Tibial nerve (tissue), 4 donors: ENCODE measurements around the gene AMOTL1. TPM values are rescaled to one million over a fixed set of nuclear protein-coding genes. Genes with fewer than 3 reads are reported as not detected.

Experiments
- DNase-seq, 2 donors: peaks; one replicate each; pipeline ENCODE4 v3.0.0-alpha.2; 2019; ENCODE audit warnings: low spot score in 2 of 2
- H3K27ac ChIP-seq, 4 donors: fragments of 200-600 bp; sonication (generic) in 3 of 4; one replicate each; pipeline ENCODE4 v1.5.1; 2017 to 2019; ENCODE audit warnings: mild to moderate bottlenecking in 1 of 4
- H3K27me3 ChIP-seq, 2 donors: fragments of 200-600 bp; sonication (generic) in 1 of 2; one replicate each; pipeline versions ENCODE4 v1.5.1 to v1.6.0; 2017 to 2019
- H3K36me3 ChIP-seq, 3 donors: fragments of 200-600 bp; sonication (generic); one replicate each; pipeline ENCODE4 v1.5.1; 2018 to 2019
- H3K4me1 ChIP-seq, 4 donors: fragments of 200-600 bp; sonication (generic) in 3 of 4; one replicate each; pipeline ENCODE4 v1.5.1; 2017 to 2019
- H3K4me3 ChIP-seq, 4 donors: fragments of 200-600 bp; sonication (generic) in 3 of 4; one replicate each; pipeline ENCODE4 v1.5.1; 2017 to 2019; ENCODE audit warnings: mild to moderate bottlenecking in 1 of 4, moderate library complexity in 1 of 4
- H3K9me3 ChIP-seq, 4 donors: fragments of 200-600 bp; sonication (generic) in 3 of 4; one replicate each; pipeline ENCODE4 v1.5.1; 2017 to 2019
- EP300 ChIP-seq, 2 donors: sonication (generic); formaldehyde crosslinking; IDR thresholded peaks; one replicate each; pipeline ENCODE4 v1.6.1; 2017; ENCODE audit warnings: antibody characterized with exemption in 2 of 2, mild to moderate bottlenecking in 1 of 2
- POLR2A ChIP-seq, 2 donors: fragments of 450-650 bp; IDR thresholded peaks; one replicate each; pipeline ENCODE4 v1.6.1; 2017; ENCODE audit warnings: antibody characterized with exemption in 2 of 2, mild to moderate bottlenecking in 2 of 2, moderate library complexity in 2 of 2
- WGBS, 2 donors: methylation state at CpG; one replicate each; pipeline ENCODE4 v1.1.5; 2018; 5-methylcytosine and 5-hydroxymethylcytosine counted together
- total RNA-seq, 4 donors: library from RNA; depleted of rRNA; stranded (reverse); fragments of >200 nt; gene quantifications; one replicate each; pipeline ENCODE4 v1.1.0, GENCODE V29; 2016
- TF ChIP-seq, protein P1 (sequence below), 5 experiments: fragments of 200-600 bp in 3 of 5; fragments of 450-650 bp in 2 of 5; sonication (generic) in 3 of 5; IDR thresholded peaks; one replicate each; pipeline ENCODE4 v1.5.1; 2016 to 2019; ENCODE audit warnings: antibody characterized with exemption in 5 of 5, mild to moderate bottlenecking in 3 of 5, moderate library complexity in 2 of 5

The AMOTL1 gene
- total RNA-seq, 4 donors from 2014 or later = 46.5 to 58.0 (median 51.9) TPM

- no peak for TF ChIP-seq POLR2A (IDR thresholded peaks at IDR 0.05)
- no peaks in the 10 kb centered on the region for H3K27me3 ChIP-seq
- H3K27ac ChIP-seq = no peak overlapping the region
- no peak for DNase-seq
- H3K4me3 ChIP-seq = no peak overlapping the region
- H3K36me3 ChIP-seq = no peaks in the 10 kb centered on the region
- no peaks in the 10 kb centered on the region for H3K9me3 ChIP-seq
- 95 to 97% methylated on average over 2 of the region's 2 CpGs for WGBS, 2 donors
- peaks cover 0 to 17% (median 0%) of the 10 kb centered on the region in 4 donors for H3K4me1 ChIP-seq
Measured at GRCh38 chr11:94742665-94743064, 25.5 kb upstream of the AMOTL1 start.

- H3K9me3 ChIP-seq = no peaks in the 10 kb centered on the region
- no peaks in the 10 kb centered on the region for H3K27me3 ChIP-seq
- WGBS, 2 donors = 72 to 73% methylated on average over 3 of the region's 3 CpGs
- H3K36me3 ChIP-seq = no peaks in the 10 kb centered on the region
- H3K4me3 ChIP-seq = no peak overlapping the region
- TF ChIP-seq EP300 (IDR thresholded peaks at IDR 0.05) (no peak), POLR2A (IDR thresholded peaks at IDR 0.05) (no peak)
- TF ChIP-seq, protein P1, sequence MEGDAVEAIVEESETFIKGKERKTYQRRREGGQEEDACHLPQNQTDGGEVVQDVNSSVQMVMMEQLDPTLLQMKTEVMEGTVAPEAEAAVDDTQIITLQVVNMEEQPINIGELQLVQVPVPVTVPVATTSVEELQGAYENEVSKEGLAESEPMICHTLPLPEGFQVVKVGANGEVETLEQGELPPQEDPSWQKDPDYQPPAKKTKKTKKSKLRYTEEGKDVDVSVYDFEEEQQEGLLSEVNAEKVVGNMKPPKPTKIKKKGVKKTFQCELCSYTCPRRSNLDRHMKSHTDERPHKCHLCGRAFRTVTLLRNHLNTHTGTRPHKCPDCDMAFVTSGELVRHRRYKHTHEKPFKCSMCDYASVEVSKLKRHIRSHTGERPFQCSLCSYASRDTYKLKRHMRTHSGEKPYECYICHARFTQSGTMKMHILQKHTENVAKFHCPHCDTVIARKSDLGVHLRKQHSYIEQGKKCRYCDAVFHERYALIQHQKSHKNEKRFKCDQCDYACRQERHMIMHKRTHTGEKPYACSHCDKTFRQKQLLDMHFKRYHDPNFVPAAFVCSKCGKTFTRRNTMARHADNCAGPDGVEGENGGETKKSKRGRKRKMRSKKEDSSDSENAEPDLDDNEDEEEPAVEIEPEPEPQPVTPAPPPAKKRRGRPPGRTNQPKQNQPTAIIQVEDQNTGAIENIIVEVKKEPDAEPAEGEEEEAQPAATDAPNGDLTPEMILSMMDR (IDR thresholded peaks at IDR 0.05) = no peak
- no peak overlapping the region for H3K27ac ChIP-seq
- no peak for DNase-seq
- peaks cover 0 to 24% (median 3%) of the 10 kb centered on the region in 4 donors for H3K4me1 ChIP-seq
Measured at GRCh38 chr11:94746721-94747120, 21.4 kb upstream of the AMOTL1 start.

- Histone ChIP-seq H3K27ac (no peak overlapping the region), H3K36me3 (no peaks in the 10 kb centered on the region), H3K27me3 (no peaks in the 10 kb centered on the region), H3K9me3 (no peaks in the 10 kb centered on the region), H3K4me1 (peaks cover 0 to 25% (median 3%) of the 10 kb centered on the region in 4 donors), H3K4me3 (no peak overlapping the region)
- no peak for TF ChIP-seq EP300 (IDR thresholded peaks at IDR 0.05)
- TF ChIP-seq, protein P1 (IDR thresholded peaks at IDR 0.05) = no peak
- TF ChIP-seq POLR2A (IDR thresholded peaks at IDR 0.05) = no peak
- DNase-seq = no peak
Measured at GRCh38 chr11:94747146-94747545, 21.0 kb upstream of the AMOTL1 start.

DNA sequence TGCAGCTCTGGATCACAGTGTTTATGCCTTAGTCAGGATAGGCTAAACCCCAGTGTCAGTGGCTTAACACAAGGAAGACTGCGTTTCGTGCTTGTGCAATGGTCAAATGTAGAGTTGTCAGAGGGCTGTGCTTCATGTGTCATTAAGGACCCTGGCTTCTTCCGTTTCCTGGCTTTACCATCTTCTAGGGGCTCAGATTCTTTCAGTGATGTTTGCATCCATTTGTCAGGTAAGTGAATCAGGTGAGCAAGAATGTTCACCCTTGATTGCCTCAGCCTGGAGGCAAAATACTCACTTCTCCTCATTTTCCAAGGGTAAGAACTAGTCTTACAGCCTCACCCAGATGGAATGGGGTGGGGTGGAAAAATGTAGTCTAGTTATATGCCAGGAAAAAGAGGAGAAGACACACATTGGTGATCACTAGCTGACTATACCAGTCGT lies 20.5 kb upstream of the AMOTL1 start:
- no peaks in the 10 kb centered on the region for H3K9me3 ChIP-seq
- no peak for DNase-seq
- peaks cover 0 to 30% (median 3%) of the 10 kb centered on the region in 4 donors for H3K4me1 ChIP-seq
- no peaks in the 10 kb centered on the region for H3K36me3 ChIP-seq
- H3K4me3 ChIP-seq = no peak overlapping the region
- H3K27ac ChIP-seq = no peak overlapping the region
- 88 to 94% methylated on average over 4 of the region's 4 CpGs for WGBS, 2 donors
- H3K27me3 ChIP-seq = no peaks in the 10 kb centered on the region
- no peak for TF ChIP-seq EP300 (IDR thresholded peaks at IDR 0.05)
- TF ChIP-seq, protein P1 (IDR thresholded peaks at IDR 0.05) = no peak
- TF ChIP-seq POLR2A (IDR thresholded peaks at IDR 0.05) = no peak

- no peak for TF ChIP-seq EP300 (IDR thresholded peaks at IDR 0.05)
- TF ChIP-seq, protein P1 (IDR thresholded peaks at IDR 0.05) = no peak
- TF ChIP-seq POLR2A (IDR thresholded peaks at IDR 0.05) = no peak
- WGBS, 2 donors = 87 to 92% methylated on average over 4 of the region's 4 CpGs
Measured at GRCh38 chr11:94749369-94749768, 18.8 kb upstream of the AMOTL1 start.

More at GRCh38 chr11:94749369-94749768, 18.8 kb upstream of the AMOTL1 start:
- H3K4me3 ChIP-seq = no peak overlapping the region
- peaks cover 0 to 34% (median 3%) of the 10 kb centered on the region in 4 donors for H3K4me1 ChIP-seq
- no peaks in the 10 kb centered on the region for H3K27me3 ChIP-seq
- H3K36me3 ChIP-seq = no peaks in the 10 kb centered on the region
- no peak for DNase-seq
- H3K27ac ChIP-seq = no peak overlapping the region
- no peaks in the 10 kb centered on the region for H3K9me3 ChIP-seq
